ENCODE data around the gene TNFSF12.
A peak's percentile ranks its signal among the peaks of the same experiment; 100 is the strongest.

TNFSF12 gene

GRCh38 chr17:7559320-7560171 is 10.7 kb downstream of the TNFSF12 start:
- Histone ChIP-seq H3K4me1 (ENCODE audit: control insufficient read depth, insufficient read depth, low read length) (peaks cover 22% of the 10 kb centered on the region), H3K27me3 (ENCODE audit: control insufficient read depth, insufficient read depth, low read length) (no peaks in the 10 kb centered on the region), H3K36me3 (ENCODE audit: control insufficient read depth, insufficient read depth, low read length) (peaks cover 14% of the 10 kb centered on the region), H3K9me3 (ENCODE audit: control insufficient read depth, insufficient read depth, low read length) (no peaks in the 10 kb centered on the region), H3K4me3 (ENCODE audit: low read depth, low read length) (peak overlapping the region; percentile 94), H3K9ac (ENCODE audit: low read depth, low read length) (peak overlapping the region; percentile 51)

- H3K36me3 ChIP-seq (ENCODE audit: control insufficient read depth, insufficient read depth, low read length): peaks cover 22% of the 10 kb centered on the region
- peak overlapping the region; percentile 94 for H3K4me3 ChIP-seq (ENCODE audit: low read depth, low read length)
- H3K9me3 ChIP-seq (ENCODE audit: control insufficient read depth, insufficient read depth, low read length): no peaks in the 10 kb centered on the region
- peaks cover 22% of the 10 kb centered on the region for H3K4me1 ChIP-seq (ENCODE audit: control insufficient read depth, insufficient read depth, low read length)
- peak overlapping the region; percentile 51 for H3K9ac ChIP-seq (ENCODE audit: low read depth, low read length)
- H3K27me3 ChIP-seq (ENCODE audit: control insufficient read depth, insufficient read depth, low read length): no peaks in the 10 kb centered on the region
These were observed 11.5 kb downstream of the TNFSF12 start for GRCh38 chr17:7560172-7561027.

GRCh38 chr17:7561028-7561575 is 12.2 kb downstream of the TNFSF12 start:
- peaks cover 26% of the 10 kb centered on the region for H3K36me3 ChIP-seq (ENCODE audit: control insufficient read depth, insufficient read depth, low read length)

GRCh38 chr17:7561589-7562207 is 12.8 kb downstream of the TNFSF12 start, which contains the start of gene SENP3:
Gene SENP3, plus strand, starts transcription at chr17:7561919. Its CDS starts 1,158 bp downstream, at chr17:7563077.
- Histone ChIP-seq H3K36me3 (ENCODE audit: control insufficient read depth, insufficient read depth, low read length) (peaks cover 29% of the 10 kb centered on the region), H3K27me3 (ENCODE audit: control insufficient read depth, insufficient read depth, low read length) (no peaks in the 10 kb centered on the region), H3K9me3 (ENCODE audit: control insufficient read depth, insufficient read depth, low read length) (no peaks in the 10 kb centered on the region), H3K4me3 (ENCODE audit: low read depth, low read length) (peak within 1 kb of the TSS; percentile 94), H3K4me1 (ENCODE audit: control insufficient read depth, insufficient read depth, low read length) (peaks cover 20% of the 10 kb centered on the region), H3K9ac (ENCODE audit: low read depth, low read length) (peak within 1 kb of the TSS; percentile 85)

More at GRCh38 chr17:7561028-7561575, 12.2 kb downstream of the TNFSF12 start:
- Histone ChIP-seq H3K9ac (ENCODE audit: low read depth, low read length) (peak overlapping the region; percentile 85), H3K9me3 (ENCODE audit: control insufficient read depth, insufficient read depth, low read length) (no peaks in the 10 kb centered on the region), H3K4me3 (ENCODE audit: low read depth, low read length) (peak overlapping the region; percentile 94), H3K27me3 (ENCODE audit: control insufficient read depth, insufficient read depth, low read length) (no peaks in the 10 kb centered on the region), H3K4me1 (ENCODE audit: control insufficient read depth, insufficient read depth, low read length) (peaks cover 20% of the 10 kb centered on the region)

- H3K4me3 ChIP-seq (ENCODE audit: low read depth, low read length): peak overlapping the region; percentile 76
- no peaks in the 10 kb centered on the region for H3K27me3 ChIP-seq (ENCODE audit: control insufficient read depth, insufficient read depth, low read length)
- H3K9me3 ChIP-seq (ENCODE audit: control insufficient read depth, insufficient read depth, low read length): no peaks in the 10 kb centered on the region
- peaks cover 29% of the 10 kb centered on the region for H3K36me3 ChIP-seq (ENCODE audit: control insufficient read depth, insufficient read depth, low read length)
- H3K9ac ChIP-seq (ENCODE audit: low read depth, low read length): peak overlapping the region; percentile 71
- H3K4me1 ChIP-seq (ENCODE audit: control insufficient read depth, insufficient read depth, low read length): peaks cover 19% of the 10 kb centered on the region
These were observed 13.3 kb downstream of the TNFSF12 start for GRCh38 chr17:7562208-7562605.

GRCh38 chr17:7563115-7563869 is 14.4 kb downstream of the TNFSF12 start:
- Histone ChIP-seq H3K4me3 (ENCODE audit: low read depth, low read length) (peak overlapping the region; percentile 76), H3K4me1 (ENCODE audit: control insufficient read depth, insufficient read depth, low read length) (peaks cover 14% of the 10 kb centered on the region), H3K36me3 (ENCODE audit: control insufficient read depth, insufficient read depth, low read length) (peaks cover 35% of the 10 kb centered on the region), H3K9me3 (ENCODE audit: control insufficient read depth, insufficient read depth, low read length) (no peaks in the 10 kb centered on the region), H3K9ac (ENCODE audit: low read depth, low read length) (no peak overlapping the region), H3K27me3 (ENCODE audit: control insufficient read depth, insufficient read depth, low read length) (no peaks in the 10 kb centered on the region)

- peaks cover 59% of the 10 kb centered on the region for H3K36me3 ChIP-seq (ENCODE audit: control insufficient read depth, insufficient read depth, low read length)
- no peaks in the 10 kb centered on the region for H3K9me3 ChIP-seq (ENCODE audit: control insufficient read depth, insufficient read depth, low read length)
- H3K4me1 ChIP-seq (ENCODE audit: control insufficient read depth, insufficient read depth, low read length): peaks cover 2% of the 10 kb centered on the region
- H3K4me3 ChIP-seq (ENCODE audit: low read depth, low read length): no peak overlapping the region
- H3K9ac ChIP-seq (ENCODE audit: low read depth, low read length): no peak overlapping the region
- H3K27me3 ChIP-seq (ENCODE audit: control insufficient read depth, insufficient read depth, low read length): no peaks in the 10 kb centered on the region
These were observed 20.7 kb downstream of the TNFSF12 start for GRCh38 chr17:7569571-7569970.

- H3K36me3 ChIP-seq (ENCODE audit: control insufficient read depth, insufficient read depth, low read length): peaks cover 59% of the 10 kb centered on the region
- H3K27me3 ChIP-seq (ENCODE audit: control insufficient read depth, insufficient read depth, low read length): no peaks in the 10 kb centered on the region
- H3K4me3 ChIP-seq (ENCODE audit: low read depth, low read length): no peak overlapping the region
- H3K9me3 ChIP-seq (ENCODE audit: control insufficient read depth, insufficient read depth, low read length): no peaks in the 10 kb centered on the region
- peaks cover 5% of the 10 kb centered on the region for H3K4me1 ChIP-seq (ENCODE audit: control insufficient read depth, insufficient read depth, low read length)
- H3K9ac ChIP-seq (ENCODE audit: low read depth, low read length): no peak overlapping the region
These were observed 21.5 kb downstream of the TNFSF12 start for GRCh38 chr17:7570351-7570750.

- Histone ChIP-seq H3K9ac (ENCODE audit: low read depth, low read length) (peak overlapping the region; percentile 87), H3K4me3 (ENCODE audit: low read depth, low read length) (peak overlapping the region; percentile 93), H3K36me3 (ENCODE audit: control insufficient read depth, insufficient read depth, low read length) (peaks cover 70% of the 10 kb centered on the region), H3K4me1 (ENCODE audit: control insufficient read depth, insufficient read depth, low read length) (peaks cover 5% of the 10 kb centered on the region), H3K27me3 (ENCODE audit: control insufficient read depth, insufficient read depth, low read length) (no peaks in the 10 kb centered on the region), H3K9me3 (ENCODE audit: control insufficient read depth, insufficient read depth, low read length) (no peaks in the 10 kb centered on the region)
These were observed 23.4 kb downstream of the TNFSF12 start for GRCh38 chr17:7572338-7572587.

- Histone ChIP-seq H3K27me3 (ENCODE audit: control insufficient read depth, insufficient read depth, low read length) (no peaks in the 10 kb centered on the region), H3K36me3 (ENCODE audit: control insufficient read depth, insufficient read depth, low read length) (peaks cover 70% of the 10 kb centered on the region), H3K9ac (ENCODE audit: low read depth, low read length) (peak overlapping the region; percentile 99), H3K4me1 (ENCODE audit: control insufficient read depth, insufficient read depth, low read length) (peaks cover 5% of the 10 kb centered on the region), H3K4me3 (ENCODE audit: low read depth, low read length) (peak overlapping the region; percentile 89), H3K9me3 (ENCODE audit: control insufficient read depth, insufficient read depth, low read length) (no peaks in the 10 kb centered on the region)
These were observed 23.9 kb downstream of the TNFSF12 start for GRCh38 chr17:7572588-7573323.

Data from iPS-15b (cell line).